ENCODE measurements around the gene CSNK1G1.
"Not testable (repeated sequence)": the region's sequence is repeated elsewhere in the genome, so short reads cannot be mapped to it uniquely, and the experiment has no call there.

Gene CSNK1G1

GRCh38 chr15:64131547-64131946 is 224.4 kb downstream of the CSNK1G1 start:
- DNase-seq, result no peak

DNA sequence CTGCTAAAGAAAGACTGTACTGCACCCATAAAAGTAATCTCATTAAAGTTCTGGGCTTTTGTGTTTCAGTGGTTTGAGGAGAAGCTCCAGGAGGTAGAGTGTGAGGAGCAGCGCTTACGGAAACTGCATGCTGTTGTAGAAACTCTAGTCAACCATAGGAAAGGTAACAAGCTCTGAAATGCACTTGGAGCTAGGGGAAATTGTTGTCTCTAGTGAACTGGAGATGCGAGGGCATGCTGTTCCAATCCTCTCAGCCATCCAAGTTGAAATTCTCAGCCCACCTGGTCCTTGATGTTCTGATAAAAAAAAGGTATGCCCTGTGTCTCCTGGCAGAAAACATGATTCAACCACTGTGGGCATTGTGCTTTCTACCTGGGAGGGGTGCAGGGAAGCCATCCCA is 225.8 kb downstream of the CSNK1G1 start:
- no peak for DNase-seq

DNA sequence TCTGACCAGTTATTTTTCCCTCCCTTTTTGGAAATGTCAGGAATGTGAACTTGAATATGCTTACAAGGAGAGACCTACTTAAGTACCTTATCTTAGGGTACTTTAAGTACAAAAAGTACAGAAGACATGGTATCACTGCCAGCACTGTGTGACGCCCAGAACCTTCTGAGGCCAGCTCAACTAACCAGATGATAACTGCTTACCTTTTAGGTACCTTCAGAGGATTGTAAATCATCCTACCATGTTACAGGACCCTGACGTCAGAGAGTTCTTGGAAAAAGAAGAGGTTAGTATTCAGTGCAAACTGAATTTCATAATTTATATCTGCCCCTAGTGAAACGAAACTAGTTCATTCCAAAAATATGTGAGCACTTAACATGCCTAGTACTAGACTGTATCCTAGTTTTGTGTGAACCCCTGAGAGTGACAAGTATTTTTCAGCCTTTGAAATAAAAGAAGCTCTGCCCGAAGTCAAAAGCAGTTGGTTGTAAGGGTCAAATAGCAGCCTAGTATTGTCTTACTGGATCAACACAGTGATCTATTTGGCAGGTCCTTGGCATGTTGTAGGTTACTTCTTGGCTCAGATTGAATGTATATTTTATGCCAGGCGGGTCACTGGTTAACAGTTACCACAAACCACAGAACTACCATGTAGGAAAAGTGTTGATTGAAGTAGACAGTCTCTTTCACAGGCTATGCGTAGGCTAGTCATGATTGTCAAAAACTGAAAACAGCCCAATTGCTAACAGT is 228.3 kb downstream of the CSNK1G1 start:
- no peak for DNase-seq

DNA sequence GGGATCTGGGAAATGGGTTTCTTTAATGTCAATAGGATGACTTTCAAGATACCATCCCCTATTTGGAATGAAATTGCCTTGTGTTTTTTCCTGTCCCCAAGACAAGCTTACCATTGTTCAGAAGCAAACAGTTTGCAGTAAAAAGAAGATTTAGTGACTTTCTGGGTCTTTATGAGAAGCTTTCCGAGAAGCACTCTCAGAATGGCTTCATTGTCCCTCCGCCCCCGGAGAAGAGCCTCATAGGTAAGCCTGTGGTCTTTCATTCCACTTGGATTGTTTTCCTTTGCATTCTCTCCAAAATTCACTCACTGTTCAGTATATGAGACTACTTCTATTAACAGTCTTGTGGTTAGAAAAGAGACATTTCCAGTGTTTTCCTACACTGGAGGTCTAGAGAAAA is 230.0 kb downstream of the CSNK1G1 start:
- no peak for DNase-seq

GRCh38 chr15:64122936-64123351 is 233.0 kb downstream of the CSNK1G1 start:
- no peak for DNase-seq

GRCh38 chr15:64122444-64122843 is 233.5 kb downstream of the CSNK1G1 start:
- no peak for DNase-seq

DNA sequence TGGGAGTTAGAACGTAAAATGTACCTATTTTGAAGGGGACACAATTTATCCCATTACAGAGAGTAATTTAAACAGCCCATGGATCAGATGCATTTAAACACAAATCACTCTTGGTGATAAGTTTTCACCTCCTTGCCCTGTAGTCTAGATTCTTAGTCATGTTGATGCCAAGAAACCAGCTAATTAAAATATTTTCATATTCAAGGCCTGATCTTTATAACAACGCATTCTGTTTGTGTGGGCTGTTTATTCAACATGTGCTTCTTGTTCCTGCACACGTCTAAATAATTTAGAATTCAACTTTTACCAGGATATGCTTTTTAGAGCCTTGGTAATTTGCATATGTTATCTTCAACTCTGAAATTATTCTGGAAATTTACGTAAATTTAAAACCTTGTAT is 234.4 kb downstream of the CSNK1G1 start:
- DNase-seq, result no peak

DNA sequence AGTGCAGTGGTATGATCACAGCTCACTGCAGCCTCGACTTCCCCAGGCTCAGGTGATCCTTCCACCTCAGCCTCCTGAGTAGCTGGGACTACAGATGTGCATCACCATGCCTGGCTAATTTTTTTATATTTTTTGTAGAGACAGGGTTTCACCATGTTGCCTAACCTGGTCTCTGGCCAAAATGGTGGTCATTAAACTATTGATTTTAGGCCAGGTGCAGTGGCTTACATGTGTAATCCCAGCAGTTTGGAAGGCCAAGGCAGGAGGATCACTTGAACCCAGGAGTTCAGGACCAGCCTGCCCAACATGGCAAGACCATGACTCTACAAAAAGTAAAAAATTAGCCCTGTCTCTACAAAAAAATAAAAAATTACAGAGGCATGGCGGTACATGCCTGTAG is 235.7 kb downstream of the CSNK1G1 start:
- not testable (repeated sequence) for DNase-seq

GRCh38 chr15:64117759-64118487 is 238.1 kb downstream of the CSNK1G1 start:
- no peak for DNase-seq

All from central memory CD4-positive, alpha-beta T cell (primary cell).